Measurements from ENCODE around the gene ADGRG3.
"Not testable (repeated sequence)": the region's sequence is repeated elsewhere in the genome, so short reads cannot be mapped to it uniquely, and the experiment has no call there.

ADGRG3 gene

DNA sequence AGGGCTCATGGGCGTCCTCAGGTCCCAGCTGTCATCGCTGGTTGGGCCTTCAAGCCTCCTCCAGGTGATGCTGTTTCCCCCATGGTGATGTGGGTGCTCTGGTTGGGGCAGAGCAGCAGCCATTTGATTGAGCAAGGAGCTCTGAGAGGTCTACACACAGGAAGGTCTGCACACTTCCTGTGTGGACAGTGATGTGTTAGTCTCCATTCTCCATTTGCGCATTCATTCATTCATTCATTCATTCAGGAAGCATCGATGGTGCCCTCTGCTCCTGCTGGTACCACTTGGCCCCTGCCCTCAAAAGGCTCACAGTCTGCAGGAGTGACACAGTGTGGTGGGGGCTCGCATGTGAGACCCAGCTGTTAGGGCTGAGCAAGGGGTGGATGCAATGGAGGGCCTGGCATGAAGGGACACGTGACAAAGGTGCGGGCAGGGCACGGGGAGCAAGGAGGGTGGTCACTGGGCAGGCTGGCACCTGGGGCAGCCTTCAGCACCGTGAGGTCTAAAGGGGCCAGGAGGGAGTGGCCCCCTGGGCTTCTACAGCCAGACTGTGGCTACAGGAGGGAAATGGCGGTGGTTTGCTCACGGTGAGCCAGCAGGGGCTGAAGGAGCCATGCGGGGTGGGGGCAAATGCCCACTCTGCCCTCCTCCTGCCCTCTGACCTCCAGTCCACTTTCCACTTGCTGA, 1.5 kb downstream of the ADGRG3 start:
- DNase-seq (ENCODE audit: insufficient read length): no peak
- TF ChIP-seq POLR2A (IDR thresholded peaks at IDR 0.05; ENCODE audit: low read depth, low read length): no peak
- no peak for TF ChIP-seq POLR2AphosphoS5 (IDR thresholded peaks at IDR 0.05; ENCODE audit: low read depth, low read length)
- no peak for TF ChIP-seq TAF1 (IDR thresholded peaks at IDR 0.05; ENCODE audit: borderline replicate concordance, low read depth, low read length)
- no peak for FAIRE-seq

GRCh38 chr16:57670196-57670595, 2.1 kb downstream of the ADGRG3 start:
- no peak for DNase-seq (ENCODE audit: insufficient read length)
- no peak for FAIRE-seq
- no peak for TF ChIP-seq TAF1 (IDR thresholded peaks at IDR 0.05; ENCODE audit: borderline replicate concordance, low read depth, low read length)
- no peak for TF ChIP-seq POLR2AphosphoS5 (IDR thresholded peaks at IDR 0.05; ENCODE audit: low read depth, low read length)
- no peak for TF ChIP-seq POLR2A (IDR thresholded peaks at IDR 0.05; ENCODE audit: low read depth, low read length)

DNA sequence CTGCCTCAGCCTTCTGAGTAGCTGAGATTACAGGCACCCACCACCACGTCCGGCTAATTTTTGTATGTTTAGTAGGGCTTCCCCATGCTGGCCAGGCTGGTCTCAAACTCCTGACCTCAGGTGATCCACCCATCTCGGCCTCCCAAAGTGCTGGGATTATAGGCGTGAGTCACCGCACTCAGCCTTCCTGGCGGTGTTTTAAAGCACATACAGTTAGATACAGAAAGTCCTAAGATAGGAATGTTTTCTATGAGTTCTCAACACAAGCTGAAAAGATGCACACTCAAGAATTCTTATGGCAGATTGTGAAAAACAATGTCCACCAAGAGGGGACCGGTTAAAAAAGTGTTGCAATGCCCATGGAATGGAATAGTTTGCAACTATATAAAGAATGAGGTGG, 3.3 kb downstream of the ADGRG3 start:
- FAIRE-seq; DNase-seq (ENCODE audit: insufficient read length): not testable (repeated sequence)

GRCh38 chr16:57672416-57672815, 4.3 kb downstream of the ADGRG3 start:
- DNase-seq (ENCODE audit: insufficient read length) (no peak), FAIRE-seq (no peak)
- TF ChIP-seq POLR2A (IDR thresholded peaks at IDR 0.05; ENCODE audit: low read depth, low read length) (no peak), POLR2AphosphoS5 (IDR thresholded peaks at IDR 0.05; ENCODE audit: low read depth, low read length) (no peak), TAF1 (IDR thresholded peaks at IDR 0.05; ENCODE audit: borderline replicate concordance, low read depth, low read length) (no peak)

DNA sequence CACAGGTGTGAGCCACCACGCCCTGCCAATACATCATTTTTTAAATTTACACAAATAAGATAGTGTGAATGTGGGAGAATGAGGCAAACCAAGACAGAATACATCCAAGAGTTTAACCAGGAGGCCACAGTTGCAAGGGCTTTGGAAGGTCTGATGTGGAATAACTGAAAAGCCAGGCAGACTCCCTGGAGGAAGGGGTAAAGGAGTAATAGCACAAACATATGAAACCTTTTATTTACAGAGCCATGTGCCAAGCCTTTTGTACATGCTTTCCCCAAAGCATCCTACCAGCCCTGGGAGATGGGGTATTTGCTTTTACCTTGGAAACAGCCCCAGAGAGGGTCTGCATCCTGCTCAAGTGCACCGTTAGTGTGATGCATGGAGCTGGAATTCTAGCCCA, 4.7 kb downstream of the ADGRG3 start:
- no peak for FAIRE-seq
- TF ChIP-seq POLR2A (IDR thresholded peaks at IDR 0.05; ENCODE audit: low read depth, low read length) (no peak), TAF1 (IDR thresholded peaks at IDR 0.05; ENCODE audit: borderline replicate concordance, low read depth, low read length) (no peak), POLR2AphosphoS5 (IDR thresholded peaks at IDR 0.05; ENCODE audit: low read depth, low read length) (no peak)

DNA sequence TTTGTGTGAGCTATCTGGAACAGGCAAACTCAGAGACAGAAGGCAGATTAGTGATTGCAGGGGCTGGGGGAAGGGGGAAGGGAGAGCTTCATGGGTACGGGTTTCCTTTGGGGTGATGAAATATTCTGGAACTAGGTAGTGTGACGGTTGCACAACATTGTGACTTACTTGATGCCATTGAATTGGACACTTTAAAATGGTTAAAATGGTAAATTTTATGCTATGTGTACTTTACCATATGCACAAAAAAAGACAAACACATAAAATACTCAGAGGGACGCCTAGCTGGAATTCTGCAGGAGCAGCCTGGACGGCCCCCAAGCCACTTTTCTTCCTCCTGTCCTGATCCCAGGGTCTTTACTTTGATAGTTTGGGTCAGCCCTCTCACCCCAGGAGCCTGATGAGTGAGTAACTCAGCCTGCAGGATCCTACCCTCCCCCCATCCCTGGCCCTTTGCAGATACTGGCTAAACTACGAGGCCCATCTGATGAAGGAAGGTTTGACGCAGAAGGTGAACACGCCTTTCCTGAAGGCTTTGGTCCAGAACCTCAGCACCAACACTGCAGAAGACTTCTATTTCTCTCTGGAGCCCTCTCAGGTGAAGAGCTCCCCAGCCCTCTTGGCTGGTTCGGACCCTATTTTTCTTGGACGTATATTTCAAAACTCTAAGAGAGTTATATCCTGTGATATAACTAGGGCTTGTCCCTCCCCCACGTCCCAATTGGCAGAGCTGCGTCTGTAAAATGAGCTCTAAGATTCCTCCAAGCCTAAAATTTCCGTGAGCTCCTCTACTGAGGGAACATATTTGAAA, 7.8 kb downstream of the ADGRG3 start:
- TF ChIP-seq POLR2A (IDR thresholded peaks at IDR 0.05; ENCODE audit: low read depth, low read length) (no peak), POLR2AphosphoS5 (IDR thresholded peaks at IDR 0.05; ENCODE audit: low read depth, low read length) (no peak), TAF1 (IDR thresholded peaks at IDR 0.05; ENCODE audit: borderline replicate concordance, low read depth, low read length) (no peak)
- FAIRE-seq (no peak), DNase-seq (ENCODE audit: insufficient read length) (no peak)

More for the DNA sequence above, 4.7 kb downstream of the ADGRG3 start:
- no peak for DNase-seq (ENCODE audit: insufficient read length)

GRCh38 chr16:57676553-57677085, 8.5 kb downstream of the ADGRG3 start:
- DNase-seq (ENCODE audit: insufficient read length): no peak
- TF ChIP-seq POLR2A (IDR thresholded peaks at IDR 0.05; ENCODE audit: low read depth, low read length) (no peak), TAF1 (IDR thresholded peaks at IDR 0.05; ENCODE audit: borderline replicate concordance, low read depth, low read length) (no peak), POLR2AphosphoS5 (IDR thresholded peaks at IDR 0.05; ENCODE audit: low read depth, low read length) (no peak)
- FAIRE-seq: no peak

GRCh38 chr16:57677622-57678369, 9.7 kb downstream of the ADGRG3 start:
- FAIRE-seq (no peak), DNase-seq (ENCODE audit: insufficient read length) (no peak)
- TF ChIP-seq POLR2AphosphoS5 (IDR thresholded peaks at IDR 0.05; ENCODE audit: low read depth, low read length) (no peak), POLR2A (IDR thresholded peaks at IDR 0.05; ENCODE audit: low read depth, low read length) (no peak), TAF1 (IDR thresholded peaks at IDR 0.05; ENCODE audit: borderline replicate concordance, low read depth, low read length) (no peak)

- no peak for DNase-seq (ENCODE audit: insufficient read length)
- TF ChIP-seq POLR2A (IDR thresholded peaks at IDR 0.05; ENCODE audit: low read depth, low read length) (no peak), POLR2AphosphoS5 (IDR thresholded peaks at IDR 0.05; ENCODE audit: low read depth, low read length) (no peak), TAF1 (IDR thresholded peaks at IDR 0.05; ENCODE audit: borderline replicate concordance, low read depth, low read length) (no peak)
- no peak for FAIRE-seq
Measured at GRCh38 chr16:57679016-57679415, 10.9 kb downstream of the ADGRG3 start.

GRCh38 chr16:57679767-57680482, 11.8 kb downstream of the ADGRG3 start:
- DNase-seq (ENCODE audit: insufficient read length): no peak
- TF ChIP-seq POLR2AphosphoS5 (IDR thresholded peaks at IDR 0.05; ENCODE audit: low read depth, low read length): no peak
- no peak for TF ChIP-seq POLR2A (IDR thresholded peaks at IDR 0.05; ENCODE audit: low read depth, low read length)
- TF ChIP-seq TAF1 (IDR thresholded peaks at IDR 0.05; ENCODE audit: borderline replicate concordance, low read depth, low read length): no peak
- FAIRE-seq: no peak

Measured in GM12892 (cell line).